ENCODE results near the gene ATG2B.

Gene ATG2B, protein sequence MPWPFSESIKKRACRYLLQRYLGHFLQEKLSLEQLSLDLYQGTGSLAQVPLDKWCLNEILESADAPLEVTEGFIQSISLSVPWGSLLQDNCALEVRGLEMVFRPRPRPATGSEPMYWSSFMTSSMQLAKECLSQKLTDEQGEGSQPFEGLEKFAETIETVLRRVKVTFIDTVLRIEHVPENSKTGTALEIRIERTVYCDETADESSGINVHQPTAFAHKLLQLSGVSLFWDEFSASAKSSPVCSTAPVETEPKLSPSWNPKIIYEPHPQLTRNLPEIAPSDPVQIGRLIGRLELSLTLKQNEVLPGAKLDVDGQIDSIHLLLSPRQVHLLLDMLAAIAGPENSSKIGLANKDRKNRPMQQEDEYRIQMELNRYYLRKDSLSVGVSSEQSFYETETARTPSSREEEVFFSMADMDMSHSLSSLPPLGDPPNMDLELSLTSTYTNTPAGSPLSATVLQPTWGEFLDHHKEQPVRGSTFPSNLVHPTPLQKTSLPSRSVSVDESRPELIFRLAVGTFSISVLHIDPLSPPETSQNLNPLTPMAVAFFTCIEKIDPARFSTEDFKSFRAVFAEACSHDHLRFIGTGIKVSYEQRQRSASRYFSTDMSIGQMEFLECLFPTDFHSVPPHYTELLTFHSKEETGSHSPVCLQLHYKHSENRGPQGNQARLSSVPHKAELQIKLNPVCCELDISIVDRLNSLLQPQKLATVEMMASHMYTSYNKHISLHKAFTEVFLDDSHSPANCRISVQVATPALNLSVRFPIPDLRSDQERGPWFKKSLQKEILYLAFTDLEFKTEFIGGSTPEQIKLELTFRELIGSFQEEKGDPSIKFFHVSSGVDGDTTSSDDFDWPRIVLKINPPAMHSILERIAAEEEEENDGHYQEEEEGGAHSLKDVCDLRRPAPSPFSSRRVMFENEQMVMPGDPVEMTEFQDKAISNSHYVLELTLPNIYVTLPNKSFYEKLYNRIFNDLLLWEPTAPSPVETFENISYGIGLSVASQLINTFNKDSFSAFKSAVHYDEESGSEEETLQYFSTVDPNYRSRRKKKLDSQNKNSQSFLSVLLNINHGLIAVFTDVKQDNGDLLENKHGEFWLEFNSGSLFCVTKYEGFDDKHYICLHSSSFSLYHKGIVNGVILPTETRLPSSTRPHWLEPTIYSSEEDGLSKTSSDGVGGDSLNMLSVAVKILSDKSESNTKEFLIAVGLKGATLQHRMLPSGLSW (N-terminal part only)

DNA sequence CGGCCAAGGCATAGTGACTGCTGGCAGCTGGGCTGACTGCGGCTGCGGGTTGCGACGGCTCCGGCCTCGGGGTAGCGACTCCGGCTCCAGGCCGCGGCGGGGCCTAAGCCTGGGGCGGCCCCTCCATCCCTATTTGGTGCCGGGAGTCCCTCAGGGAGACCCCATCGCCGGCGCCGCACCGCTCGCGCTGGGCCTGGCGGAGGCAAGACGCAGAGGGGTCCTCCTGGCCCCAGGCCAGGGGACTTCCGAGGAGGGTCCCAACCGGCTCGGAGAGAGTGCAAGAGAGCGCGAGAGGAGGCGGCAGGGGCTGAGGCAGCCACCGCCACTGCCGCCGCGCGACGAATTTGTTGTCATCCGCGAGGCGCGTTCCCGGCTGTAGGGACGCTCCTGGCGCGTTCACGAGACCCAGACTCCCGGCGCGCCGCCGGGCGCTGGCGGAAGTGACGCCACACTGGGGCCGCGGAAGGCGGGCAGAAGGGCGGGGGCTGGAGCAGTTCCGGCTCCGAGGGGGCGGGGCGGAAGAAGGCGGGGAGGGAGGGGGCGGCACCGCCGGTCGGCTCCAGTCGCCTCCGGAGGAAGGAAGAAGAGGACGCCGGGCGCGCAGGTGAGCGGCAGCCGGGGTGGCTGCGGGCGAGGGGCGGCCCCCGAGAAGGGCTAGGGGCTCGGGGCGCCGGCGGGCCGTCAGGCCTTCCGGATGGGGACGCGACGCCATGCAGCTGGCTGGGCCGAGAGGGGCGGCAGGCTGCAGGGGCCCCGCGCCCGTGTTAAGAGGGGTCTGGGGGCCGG lies at the start of gene ATG2B, which contains the start of gene GSKIP:
TSS of gene ATG2B (minus strand) at position 377 of the 786 bp plus-strand sequence. CDS start at position 12, 365 bp downstream.
TSS of gene GSKIP (plus strand) at position 562 of the 786 bp plus-strand sequence. CDS start 18,722 bp downstream, outside the sequence.
- peak; percentile 46 to 96 (median 90) for DNase-seq

DNA sequence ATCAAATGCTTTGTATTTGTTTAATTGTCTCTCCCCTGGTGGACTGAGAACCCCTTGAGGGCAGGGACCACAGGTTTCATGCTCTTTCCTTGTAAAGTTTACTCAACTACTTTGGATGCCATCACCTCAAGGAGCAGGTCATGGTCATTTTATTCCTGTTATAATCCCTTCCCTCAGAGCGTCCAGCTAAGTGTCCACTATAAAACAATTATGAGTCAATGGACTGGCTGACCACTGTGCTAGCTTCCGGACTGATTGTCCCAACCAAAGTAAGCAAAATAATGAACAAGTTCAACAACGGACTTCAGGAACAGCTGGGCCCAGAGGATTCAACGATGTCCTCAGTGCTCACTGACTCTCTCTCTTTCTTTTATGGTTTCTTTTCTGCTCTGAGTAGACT lies 47.0 kb upstream of the ATG2B start:
- DNase-seq, result no peak

DNA sequence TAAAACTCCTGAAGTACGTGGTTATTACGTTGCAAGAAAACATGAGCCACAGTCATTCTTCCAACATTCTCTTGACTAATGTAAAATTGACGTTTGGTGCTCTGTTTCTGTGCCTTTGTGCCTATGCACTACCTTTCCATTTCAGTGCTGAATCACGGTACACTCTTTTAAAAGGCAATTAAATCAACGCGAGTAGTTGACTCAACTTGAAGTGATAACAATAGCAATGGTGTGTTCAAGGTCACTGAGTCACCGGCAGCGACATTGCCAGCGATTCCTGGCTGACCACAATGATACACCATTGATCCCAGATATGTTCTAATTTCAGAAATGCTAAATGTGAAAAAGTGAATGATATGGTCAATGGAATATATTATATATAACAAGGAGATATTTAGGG lies 46.6 kb upstream of the ATG2B start:
- no peak for DNase-seq

DNA sequence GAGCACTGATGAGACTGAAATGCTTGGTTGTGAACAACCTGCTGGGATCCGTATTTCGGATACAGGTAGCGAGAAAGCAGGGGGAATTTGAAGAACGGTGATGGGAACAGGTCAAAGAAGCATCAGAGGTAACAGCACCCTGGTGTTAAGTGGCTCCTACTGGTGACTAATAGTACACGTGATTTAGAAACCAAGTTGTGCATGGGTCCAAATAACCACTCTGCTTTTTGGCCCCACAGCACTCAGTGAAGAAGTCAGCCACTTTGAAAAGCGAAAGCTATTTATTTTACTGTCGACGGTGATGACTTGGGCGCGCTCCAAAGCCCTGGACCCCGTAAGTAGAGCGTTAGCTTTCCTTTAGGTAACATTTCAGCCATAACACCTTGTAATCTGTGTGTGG lies 45.5 kb upstream of the ATG2B start:
- no peak for DNase-seq

DNA sequence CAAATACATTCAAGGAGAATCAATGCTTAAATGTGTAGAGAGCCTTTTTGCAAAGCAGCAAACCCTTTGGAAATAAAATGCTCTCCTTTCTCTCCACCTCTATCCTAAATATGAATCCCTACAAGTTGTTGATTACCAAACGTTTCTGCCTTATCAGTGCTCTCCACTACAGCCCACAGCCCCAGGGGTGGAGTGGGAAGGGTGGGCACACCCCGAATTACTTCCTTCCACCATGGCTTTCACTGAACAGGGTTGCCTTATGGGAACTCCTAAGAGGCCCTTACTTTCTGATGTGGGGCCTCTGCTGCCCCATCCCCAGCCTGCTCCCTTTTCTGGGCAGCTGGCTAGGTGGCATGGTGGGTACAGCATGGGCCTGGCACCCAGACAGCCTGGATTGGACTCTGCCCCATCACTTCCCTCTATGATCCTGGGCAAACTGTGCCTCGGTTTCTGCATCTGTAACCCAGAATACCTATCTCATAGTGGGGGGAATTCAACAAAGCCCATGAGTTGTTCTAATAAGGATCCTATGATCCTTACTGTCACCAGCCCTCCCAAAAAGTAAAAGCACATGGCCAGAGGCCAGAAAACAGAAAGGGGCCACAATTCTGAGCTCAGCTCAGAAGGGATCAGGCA lies 44.9 kb upstream of the ATG2B start:
- no peak for DNase-seq

DNA sequence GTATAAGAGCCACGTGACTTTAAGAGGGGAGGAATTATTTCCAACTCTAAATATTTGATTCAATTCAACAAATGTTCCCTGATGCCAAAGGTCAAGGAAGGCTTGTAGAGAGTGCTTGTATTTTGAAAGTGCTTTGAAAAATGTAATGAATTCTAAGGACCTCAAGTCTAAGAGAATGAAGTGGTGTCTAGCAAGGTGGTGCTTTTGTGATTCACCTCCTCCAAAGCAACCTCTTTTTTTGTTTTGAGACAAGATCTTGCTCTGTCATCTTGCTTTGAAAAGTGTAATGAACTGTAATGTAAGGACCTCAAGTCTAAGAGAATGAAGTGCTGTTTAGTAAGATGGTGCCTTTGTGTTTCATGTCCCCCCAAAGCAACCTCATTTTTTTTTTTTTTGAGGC lies 42.5 kb upstream of the ATG2B start:
- DNase-seq, result no peak

DNA sequence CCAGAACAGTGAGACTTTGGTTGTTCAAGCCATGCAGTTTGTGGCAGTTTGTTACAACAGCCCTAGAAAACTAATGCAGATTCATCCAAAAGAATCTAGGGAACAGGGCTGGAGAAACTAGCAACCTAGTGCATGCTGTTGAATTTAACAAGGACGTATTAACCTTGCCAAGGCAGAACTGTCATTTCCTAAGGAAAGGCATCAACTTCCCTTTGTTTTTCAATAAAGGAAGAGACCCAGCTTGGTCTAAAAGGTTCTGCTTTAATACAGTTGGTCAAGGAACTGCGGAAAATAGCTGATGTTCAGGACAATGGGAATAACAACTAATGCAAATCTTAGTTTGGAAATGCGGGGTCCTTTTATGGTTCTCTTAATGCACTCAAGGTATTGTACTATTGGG lies 40.3 kb upstream of the ATG2B start:
- DNase-seq, result no peak

DNA sequence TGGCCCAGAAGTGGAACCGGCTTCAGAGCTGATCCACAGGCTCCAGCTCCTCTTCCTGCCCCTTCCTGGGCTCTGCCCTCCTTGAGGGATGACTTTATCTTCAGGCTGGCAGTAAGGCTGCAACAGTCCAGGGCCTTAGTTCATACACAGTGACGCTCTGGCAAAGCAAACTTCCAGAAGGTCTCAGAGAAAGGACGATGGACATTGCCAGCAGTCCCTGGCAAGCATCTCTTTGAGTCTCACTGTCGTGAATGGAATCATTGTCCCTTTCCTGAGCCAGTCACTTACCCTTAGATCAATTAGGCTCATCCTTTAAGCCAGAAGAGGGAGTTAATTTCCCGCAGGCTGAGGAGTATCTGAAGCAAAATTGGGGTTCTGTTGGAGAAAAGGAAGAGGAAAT lies 37.4 kb upstream of the ATG2B start:
- DNase-seq, result peak in 35 of 56 donors; percentile 4 to 75 (median 30)

DNA sequence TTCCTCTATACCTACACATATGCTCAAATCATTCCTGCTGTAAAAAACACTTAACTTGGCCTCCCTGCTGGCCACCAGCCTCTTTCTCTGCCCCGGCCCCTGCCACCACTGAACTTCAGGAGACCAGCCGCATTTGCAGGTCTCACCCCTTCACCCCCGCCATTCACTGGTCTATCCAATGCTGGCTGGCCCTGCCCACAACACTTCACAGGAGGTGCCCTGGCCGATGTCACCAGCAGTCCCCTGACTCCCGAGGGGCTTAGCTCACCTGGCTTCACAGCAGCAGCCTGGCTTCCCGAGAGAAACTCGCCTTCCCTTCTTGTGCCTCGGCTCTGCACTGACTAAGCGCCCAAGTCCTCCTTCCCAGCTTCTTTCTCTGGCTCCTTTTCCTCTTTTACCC lies 36.3 kb upstream of the ATG2B start:
- no peak for DNase-seq

DNA sequence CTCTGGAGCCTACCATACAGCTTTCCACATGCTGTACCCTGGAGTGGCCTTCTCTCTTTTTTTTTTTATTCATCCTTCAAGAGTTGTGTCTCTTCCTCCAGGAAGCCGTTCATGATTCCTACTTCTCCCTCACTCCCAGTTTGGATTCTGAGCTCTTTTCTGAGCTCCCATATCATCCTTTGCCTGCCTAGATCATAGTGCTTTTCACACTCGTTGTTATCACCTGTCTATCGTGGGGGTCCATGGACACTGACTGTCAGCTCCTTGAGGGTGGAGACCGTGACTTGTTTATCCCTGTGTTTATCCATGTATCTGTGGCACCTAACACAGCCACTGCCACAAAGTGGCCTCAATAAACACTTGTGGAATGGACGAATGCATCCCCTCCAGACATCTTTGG lies 35.8 kb upstream of the ATG2B start:
- no peak for DNase-seq

DNA sequence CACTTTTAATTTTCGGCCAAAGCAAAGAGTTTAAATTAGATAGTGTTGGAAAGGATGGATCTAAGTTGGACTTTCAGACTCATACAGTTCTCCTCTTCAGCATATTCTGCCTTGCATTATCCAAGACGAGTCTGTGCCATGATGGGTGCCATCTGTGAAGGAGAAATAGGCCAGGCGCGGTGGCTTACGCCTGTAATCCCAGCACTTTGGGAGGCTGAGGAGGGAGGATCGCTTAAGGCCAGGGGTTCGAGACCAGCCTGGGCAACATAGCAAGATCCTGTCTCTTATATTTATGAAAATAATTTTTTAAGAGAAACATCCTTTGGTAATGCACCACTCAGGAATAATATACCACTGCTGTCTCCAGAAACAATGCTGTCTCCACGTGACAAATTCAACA lies 35.3 kb upstream of the ATG2B start:
- no peak for DNase-seq

DNA sequence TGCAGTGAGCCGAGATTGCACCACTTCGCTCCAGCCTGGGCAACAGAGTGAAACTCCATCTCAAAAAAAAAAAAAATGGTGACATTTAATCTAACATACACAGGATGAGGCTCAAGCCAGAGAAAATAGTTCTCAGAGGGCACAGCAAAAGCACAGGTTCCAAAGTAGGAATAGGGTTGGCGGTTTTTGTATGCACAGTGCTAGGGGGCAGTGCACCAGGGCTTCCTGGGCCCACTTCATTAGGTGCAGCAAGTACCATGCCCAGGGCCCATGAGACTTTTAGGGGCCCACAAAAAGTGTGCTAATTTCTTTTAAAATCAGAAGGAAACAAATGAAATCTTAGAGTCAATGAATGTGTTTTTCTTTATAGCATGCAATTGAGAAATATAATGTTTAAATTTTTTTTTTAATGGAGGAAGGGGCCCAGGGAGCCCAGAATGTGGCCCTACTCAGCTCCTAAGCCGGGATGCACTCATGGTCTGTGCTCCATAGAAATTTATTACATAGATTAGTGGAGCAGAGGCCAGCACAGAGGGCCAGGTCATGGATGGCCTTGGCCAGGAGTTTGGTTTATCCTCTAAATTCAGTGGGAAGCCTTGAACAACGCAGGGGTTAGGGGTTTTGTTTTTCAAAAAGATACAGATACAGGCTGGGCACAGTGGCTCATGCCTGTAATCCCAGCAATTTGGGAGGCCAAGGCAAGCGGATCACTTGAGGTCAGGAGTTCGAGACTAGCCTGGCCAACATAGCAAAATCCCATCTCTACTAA lies 31.1 kb upstream of the ATG2B start:
- DNase-seq, result no peak

DNA sequence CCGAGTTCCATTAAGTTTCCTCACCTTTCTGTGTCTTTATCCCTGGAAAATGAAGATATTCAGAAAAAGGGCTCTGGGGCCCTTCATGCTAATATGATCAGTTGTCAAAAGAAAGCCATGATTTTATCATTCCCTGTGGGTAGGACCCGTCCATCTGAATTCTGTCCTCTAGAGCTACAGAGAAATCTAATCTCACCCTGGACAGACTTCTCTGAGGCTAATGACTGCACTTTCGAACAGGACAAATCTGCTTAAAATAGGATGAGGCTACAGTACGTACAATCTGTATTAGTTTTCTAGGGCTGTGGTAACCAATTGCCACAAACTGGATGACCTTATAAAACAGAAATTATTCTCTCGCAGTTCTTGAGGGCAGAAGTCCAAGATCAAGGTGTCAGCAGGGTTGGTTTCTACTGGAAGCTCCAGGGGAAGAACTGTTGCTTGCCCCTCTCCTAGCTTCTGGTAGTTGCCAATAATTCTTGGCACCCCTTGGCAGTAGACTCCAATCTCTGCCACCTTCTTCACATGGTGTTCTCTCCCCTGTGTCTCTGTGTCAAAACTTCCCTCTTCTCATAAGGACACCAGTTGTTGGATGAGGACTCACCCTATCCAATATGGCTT lies 30.0 kb upstream of the ATG2B start:
- no peak for DNase-seq

DNA sequence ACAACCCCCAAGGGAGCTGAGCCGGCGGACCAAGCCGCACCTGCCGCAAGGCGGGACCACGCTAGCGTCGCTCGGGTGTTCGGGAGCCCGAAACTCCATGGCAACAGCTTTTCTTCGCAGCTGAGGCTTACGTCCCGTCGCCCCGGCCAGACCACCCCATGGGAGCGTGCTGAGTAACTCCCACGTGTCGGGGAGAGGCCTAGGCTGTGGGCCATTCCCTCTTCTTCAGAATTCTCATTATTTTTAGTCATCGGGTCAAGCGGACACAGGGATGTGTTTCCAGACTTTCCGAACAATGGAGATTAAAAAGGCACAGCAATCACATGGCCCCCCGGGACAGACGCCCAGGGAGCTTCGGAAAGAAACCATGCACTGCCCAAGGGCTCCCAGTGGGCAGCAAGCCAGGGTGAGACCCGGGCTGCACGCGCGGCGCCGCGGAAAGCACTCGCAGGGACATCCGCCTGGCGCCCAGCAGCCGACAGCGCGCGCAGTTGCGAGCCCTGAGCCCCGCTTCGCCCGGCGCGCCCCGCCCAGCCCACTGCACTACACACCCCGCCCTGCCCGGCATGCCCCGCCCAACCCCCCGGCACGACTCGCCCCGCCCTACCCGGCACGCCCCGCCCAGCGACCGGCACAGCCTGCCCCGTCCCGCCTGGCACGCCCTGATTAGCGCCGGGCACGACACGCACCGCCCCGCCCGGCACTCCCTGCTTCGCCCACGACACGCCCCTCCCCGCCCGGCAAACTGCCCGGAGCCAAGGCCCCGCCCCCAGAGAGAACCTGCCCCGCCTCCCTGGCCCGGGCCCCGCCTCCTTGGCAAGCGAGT lies 28.4 kb upstream of the ATG2B start:
- DNase-seq, result peak in 55 of 56 donors; percentile 69 to 99 (median 94)

DNA sequence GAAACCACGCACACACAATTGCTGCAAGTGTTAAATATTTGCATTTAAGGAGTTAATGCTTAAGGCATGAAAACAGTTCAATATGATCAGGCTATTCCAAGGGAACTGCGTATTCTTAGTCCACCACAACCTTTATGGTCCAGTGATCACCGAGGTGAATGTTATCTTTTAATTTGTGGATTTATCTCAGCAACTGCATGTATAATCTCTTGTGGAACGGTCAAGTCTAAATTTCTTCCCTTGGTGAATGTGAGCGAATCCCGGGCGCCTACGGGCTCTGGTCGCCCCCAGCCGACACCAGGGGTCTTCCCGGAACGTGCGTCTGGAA lies 27.8 kb upstream of the ATG2B start:
- no peak for DNase-seq

DNA sequence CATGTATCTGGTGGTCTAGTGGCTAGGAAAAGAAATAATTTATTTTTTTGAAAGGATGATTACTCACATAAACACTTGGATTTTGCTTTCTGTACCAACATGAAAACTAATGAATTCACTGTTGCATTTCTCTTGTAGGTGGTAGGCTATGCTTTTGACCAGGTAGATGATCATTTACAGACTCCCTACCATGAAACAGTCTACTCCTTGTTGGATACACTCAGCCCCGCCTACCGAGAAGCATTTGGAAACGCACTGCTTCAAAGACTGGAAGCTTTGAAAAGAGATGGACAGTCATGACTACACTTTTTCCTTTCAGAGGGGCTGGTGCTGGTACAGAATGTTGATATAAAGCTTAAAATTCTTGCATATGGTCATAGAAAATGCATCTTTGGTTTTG lies 22.2 kb upstream of the ATG2B start:
- no peak for DNase-seq

DNA sequence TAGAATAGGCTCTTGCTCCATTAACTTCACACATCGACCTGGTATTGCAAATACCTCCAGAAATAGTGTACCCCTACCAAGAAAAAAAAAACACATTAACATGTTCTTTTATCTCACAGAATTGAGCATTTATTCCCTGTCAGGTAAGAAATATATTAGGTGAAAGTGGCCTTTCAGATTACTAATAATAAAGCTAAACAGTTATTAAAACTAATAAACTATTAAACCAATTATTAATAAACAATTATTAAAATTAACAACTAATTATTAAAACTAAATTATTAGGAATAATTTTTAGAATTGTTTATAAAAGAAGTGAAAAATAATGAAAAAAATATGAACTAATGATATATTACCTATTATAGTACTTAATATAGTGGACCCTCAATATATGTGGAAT lies 21.6 kb upstream of the ATG2B start:
- no peak for DNase-seq

DNA sequence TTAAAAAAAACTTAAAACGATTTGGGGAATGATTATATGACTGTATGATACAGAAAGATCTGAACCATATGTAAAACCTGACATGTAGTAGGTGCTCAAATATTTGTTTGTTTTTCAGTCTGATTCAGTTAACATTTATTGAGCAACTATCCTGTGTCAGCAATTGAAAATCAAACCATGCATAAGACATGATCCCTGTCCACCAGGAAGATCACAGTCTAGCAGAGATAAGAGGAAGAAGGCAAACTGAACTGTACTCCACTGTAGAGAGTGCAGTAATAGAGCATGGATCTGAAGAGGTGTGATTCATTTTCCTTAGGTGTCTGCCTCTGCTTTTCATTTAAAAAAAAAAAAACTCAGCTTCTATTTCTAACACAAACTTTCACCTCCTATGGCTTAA lies 20.9 kb upstream of the ATG2B start:
- no peak for DNase-seq
